Mucosa of descending colon (tissue), 3 donors: ENCODE results near the gene LRRIQ1. TPM values are rescaled to one million over a fixed set of nuclear protein-coding genes. Genes with fewer than 3 reads are reported as not detected.
"Not testable (repeated sequence)": the region's sequence is repeated elsewhere in the genome, so short reads cannot be mapped to it uniquely, and the experiment has no call there.

ENCODE experiments used
- ATAC-seq: fragments of 200-7000 bp; cut with Tn5 transposase; one replicate; pipeline ENCODE4 v1.9.1; 2020; ENCODE audit warnings: mild to moderate bottlenecking, moderate library complexity
- DNase-seq, 3 donors: peaks; one replicate each; pipeline ENCODE4 v3.0.0-alpha.2; 2020
- H3K36me3 ChIP-seq: fragments of 200-600 bp; one replicate; pipeline ENCODE4 v1.8.0; 2021; ENCODE audit warnings: low read depth, mild to moderate bottlenecking
- H3K4me1 ChIP-seq: fragments of 200-600 bp; one replicate; pipeline ENCODE4 v1.8.0; 2021; ENCODE audit warnings: low read depth, mild to moderate bottlenecking
- H3K4me3 ChIP-seq: fragments of 200-600 bp; one replicate; pipeline ENCODE4 v1.8.0; 2021; ENCODE audit warnings: mild to moderate bottlenecking
- H3K9me3 ChIP-seq: fragments of 200-600 bp; one replicate; pipeline ENCODE4 v1.8.0; 2021; ENCODE audit warnings: mild to moderate bottlenecking
- intact Hi-C, 2 donors: fragments of 100-400 bp; cut with DNase I in 1 of 2; cut with micrococcal nuclease in 1 of 2; formaldehyde crosslinking; loops; one replicate each; pipeline versions ENCODE4 v1.11.0 to v1.11.1; 2022; cut with DNase I, micrococcal nuclease
- total RNA-seq, 3 donors: library from RNA; stranded (reverse); fragmentation: NEBNext Ultra II Directional in 2 of 3; extraction: Animal tissue kit (Norgen Biotek cat#: 25700) in 2 of 3; gene quantifications; one replicate each; pipeline versions ENCODE4 v1.2.1 to v1.2.4, GENCODE V29; 2021 to 2023
- TF ChIP-seq, protein P1 (sequence below): fragments of 200-600 bp; IDR thresholded peaks from one replicate; pipeline ENCODE4 v1.8.0; 2022; ENCODE audit warnings: antibody characterized with exemption, mild to moderate bottlenecking
- donor health status: DM: no; HTN: no; CAD: no; lungs with moderate emphysema.
- donor health status: DM: no; HTN: no; CAD: no.
- donor health status: DM: no; HTN: yes; CAD: no.

LRRIQ1 gene
- total RNA-seq, 3 donors from 2014 or later, result 0.35 TPM; not detected in 2

DNA sequence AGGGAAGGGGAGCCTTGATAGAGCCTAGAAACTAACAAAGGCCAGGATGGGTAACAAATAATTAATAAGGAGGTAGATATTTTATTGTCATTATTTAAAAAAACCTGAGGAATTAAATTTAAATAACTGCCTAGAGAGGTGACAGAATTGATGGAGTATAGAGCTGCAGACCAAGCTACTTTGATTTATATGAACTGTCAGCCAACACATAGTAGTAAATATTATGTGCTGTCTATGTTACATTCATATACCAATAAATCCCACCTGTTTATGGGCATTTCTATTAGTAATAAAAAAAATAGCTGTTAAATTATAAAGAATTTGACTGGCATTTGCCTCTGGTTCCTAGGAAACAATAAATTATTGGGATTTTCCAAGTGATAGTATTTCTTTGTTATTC is 37.8 kb upstream of the LRRIQ1 start:
- TF ChIP-seq, protein P1, sequence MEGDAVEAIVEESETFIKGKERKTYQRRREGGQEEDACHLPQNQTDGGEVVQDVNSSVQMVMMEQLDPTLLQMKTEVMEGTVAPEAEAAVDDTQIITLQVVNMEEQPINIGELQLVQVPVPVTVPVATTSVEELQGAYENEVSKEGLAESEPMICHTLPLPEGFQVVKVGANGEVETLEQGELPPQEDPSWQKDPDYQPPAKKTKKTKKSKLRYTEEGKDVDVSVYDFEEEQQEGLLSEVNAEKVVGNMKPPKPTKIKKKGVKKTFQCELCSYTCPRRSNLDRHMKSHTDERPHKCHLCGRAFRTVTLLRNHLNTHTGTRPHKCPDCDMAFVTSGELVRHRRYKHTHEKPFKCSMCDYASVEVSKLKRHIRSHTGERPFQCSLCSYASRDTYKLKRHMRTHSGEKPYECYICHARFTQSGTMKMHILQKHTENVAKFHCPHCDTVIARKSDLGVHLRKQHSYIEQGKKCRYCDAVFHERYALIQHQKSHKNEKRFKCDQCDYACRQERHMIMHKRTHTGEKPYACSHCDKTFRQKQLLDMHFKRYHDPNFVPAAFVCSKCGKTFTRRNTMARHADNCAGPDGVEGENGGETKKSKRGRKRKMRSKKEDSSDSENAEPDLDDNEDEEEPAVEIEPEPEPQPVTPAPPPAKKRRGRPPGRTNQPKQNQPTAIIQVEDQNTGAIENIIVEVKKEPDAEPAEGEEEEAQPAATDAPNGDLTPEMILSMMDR, result no peak
- H3K4me1 ChIP-seq, result no peaks in the 10 kb centered on the region
- no peak overlapping the region for H3K4me3 ChIP-seq
- DNase-seq (no peak), ATAC-seq (no peak)
- H3K9me3 ChIP-seq, result no peaks in the 10 kb centered on the region
- intact Hi-C loops, result no loop called here
- H3K36me3 ChIP-seq, result no peaks in the 10 kb centered on the region

DNA sequence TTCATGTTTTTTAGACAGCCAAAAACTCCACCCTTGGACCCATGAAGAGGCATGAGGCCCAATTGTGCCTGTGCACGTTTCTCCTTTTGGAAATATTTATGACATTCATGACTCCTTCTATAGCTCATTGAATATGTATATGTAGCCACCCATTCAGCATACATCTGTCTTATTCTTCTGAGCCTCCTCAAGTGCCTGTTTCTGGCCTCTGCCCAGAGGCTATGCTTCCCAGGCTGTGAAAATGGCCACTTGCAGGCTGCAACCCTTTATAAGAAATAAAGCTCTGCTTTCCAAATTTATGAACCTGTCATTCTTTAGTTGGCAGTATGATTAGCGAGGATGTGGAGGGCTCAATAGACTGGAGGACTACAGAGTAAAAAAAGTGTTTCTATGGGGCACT is 35.4 kb upstream of the LRRIQ1 start:
- intact Hi-C loops, result no loop called here
- H3K4me3 ChIP-seq, result no peak overlapping the region
- no peak for ATAC-seq
- DNase-seq, result no peak
- H3K9me3 ChIP-seq, result no peaks in the 10 kb centered on the region
- no peaks in the 10 kb centered on the region for H3K4me1 ChIP-seq
- TF ChIP-seq, protein P1, result no peak
- no peaks in the 10 kb centered on the region for H3K36me3 ChIP-seq

DNA sequence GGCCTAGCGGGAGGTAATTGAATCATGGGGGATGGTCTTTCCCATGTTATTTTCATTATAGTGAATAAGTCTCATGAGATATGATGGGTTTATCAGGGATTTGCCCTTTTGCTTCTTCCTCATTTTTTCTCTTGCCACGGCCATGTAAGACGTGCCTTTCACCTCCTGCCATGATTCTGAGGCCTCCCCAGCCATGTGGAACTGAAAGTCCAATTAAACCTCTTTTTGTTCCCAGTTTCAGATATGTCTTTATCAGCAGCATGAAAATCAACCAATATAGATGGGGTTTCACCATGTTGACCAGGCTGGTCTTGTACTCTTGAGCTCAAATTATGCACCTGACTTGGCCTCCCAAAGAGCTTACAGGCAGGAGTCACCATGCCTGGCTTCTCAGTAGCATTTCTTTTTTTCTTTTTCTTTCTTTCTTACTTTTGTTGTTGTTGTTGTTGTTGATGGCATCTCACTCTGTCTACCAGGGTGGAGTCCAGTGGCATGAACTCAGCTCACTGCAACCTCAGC is 33.3 kb upstream of the LRRIQ1 start:
- no peaks in the 10 kb centered on the region for H3K9me3 ChIP-seq
- no peak for ATAC-seq

DNA sequence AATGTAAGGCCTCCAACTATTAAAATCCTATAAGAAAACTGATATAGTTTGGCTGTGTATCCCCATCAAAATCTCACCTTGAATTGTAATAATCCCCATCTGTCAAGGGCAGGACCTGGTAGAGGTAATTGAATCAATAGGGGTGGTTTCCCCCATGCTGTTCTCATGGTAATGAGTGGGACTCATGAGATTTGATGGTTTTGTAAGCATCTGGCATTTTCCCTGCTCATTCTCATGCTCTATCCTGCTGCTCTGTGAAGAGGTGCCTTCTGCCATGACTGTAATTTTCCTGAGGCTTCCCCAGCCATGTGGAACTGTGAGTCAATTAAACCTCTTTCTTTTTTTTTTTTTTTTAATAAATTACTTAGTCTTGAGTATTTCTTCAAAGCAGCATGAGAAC is 31.9 kb upstream of the LRRIQ1 start:
- ATAC-seq, result no peak
- no peaks in the 10 kb centered on the region for H3K9me3 ChIP-seq
- no peaks in the 10 kb centered on the region for H3K36me3 ChIP-seq
- TF ChIP-seq, protein P1, result no peak
- intact Hi-C loops, result no loop called here
- no peak overlapping the region for H3K4me3 ChIP-seq
- DNase-seq, result no peak
- H3K4me1 ChIP-seq, result no peaks in the 10 kb centered on the region

More for the DNA sequence above, 33.3 kb upstream of the LRRIQ1 start:
- no peak for DNase-seq
- H3K4me3 ChIP-seq, result no peak overlapping the region
- no peaks in the 10 kb centered on the region for H3K4me1 ChIP-seq
- intact Hi-C loops, result no loop called here
- TF ChIP-seq, protein P1, result no peak
- no peaks in the 10 kb centered on the region for H3K36me3 ChIP-seq

DNA sequence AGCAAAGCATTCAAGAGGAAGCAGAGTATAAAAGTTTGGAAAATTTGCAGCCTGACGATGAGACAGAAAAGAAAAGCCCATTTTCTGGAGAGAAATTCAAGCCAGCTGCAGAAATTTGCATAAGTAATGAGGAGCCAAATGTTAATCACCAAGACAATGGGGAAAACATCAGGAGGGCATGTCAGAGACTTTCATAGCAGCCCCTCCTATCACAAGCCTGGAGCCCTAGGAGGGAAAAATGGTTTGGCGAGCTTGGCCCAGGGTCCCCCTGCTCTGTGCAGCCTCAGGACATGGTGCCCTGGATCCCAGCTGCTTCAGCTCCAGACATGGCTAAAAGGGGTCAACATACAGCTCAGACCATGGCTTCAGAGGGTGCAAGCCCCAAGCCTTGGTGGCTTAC is 31.1 kb upstream of the LRRIQ1 start:
- H3K9me3 ChIP-seq, intact Hi-C loops, H3K36me3 ChIP-seq, H3K4me1 ChIP-seq, H3K4me3 ChIP-seq, ATAC-seq, DNase-seq: not testable (repeated sequence)

DNA sequence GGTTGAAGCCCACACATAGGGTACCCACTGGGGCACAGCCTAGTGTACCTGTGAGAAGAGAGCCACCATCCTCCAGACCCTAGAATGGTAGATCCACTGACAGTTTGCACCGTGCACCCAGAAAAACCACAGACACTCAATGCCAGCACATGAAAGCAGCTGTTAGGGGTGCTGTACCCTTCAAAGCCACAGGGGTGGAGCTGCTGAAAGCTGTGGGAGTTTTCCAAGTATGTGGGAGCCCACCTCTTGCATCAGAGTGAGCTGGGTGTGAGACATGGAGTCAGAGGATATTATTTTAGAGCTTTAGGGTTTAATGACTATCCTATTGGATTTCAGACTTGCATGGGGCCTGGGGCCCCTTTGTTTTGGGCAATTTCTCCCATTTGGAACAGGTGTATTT is 30.5 kb upstream of the LRRIQ1 start:
- Histone ChIP-seq H3K4me1 (no peaks in the 10 kb centered on the region), H3K36me3 (no peaks in the 10 kb centered on the region), H3K4me3 (no peak overlapping the region), H3K9me3 (no peaks in the 10 kb centered on the region)
- TF ChIP-seq, protein P1, result no peak
- ATAC-seq, result no peak
- intact Hi-C loops, result no loop called here
- no peak for DNase-seq
